AG09309 (cell line): ENCODE results near the gene LRRC41.

Experiments used
- DNase-seq: peaks from one replicate; pipeline ENCODE4 v3.0.0-alpha.2; 2010; ENCODE audit warnings: low read depth
- H3K4me3 ChIP-seq: 2 replicates; pipeline ENCODE4 v1.5.1; 2011; ENCODE audit warnings: mild to moderate bottlenecking, low read depth, low read length, moderate library complexity; ENCODE audit not compliant: control insufficient read depth
- CTCF ChIP-seq: IDR thresholded peaks from 2 replicates; pipeline ENCODE4 v1.5.1; 2011; ENCODE audit warnings: mild to moderate bottlenecking, low read depth, low read length, inconsistent platforms; ENCODE audit not compliant: insufficient read depth, control insufficient read depth; ENCODE audit errors: missing control alignments

LRRC41 gene

GRCh38 chr1:46302641-46303037 lies 777 bp downstream of the LRRC41 start:
- TF ChIP-seq CTCF, result no peak
- peak overlapping the region; percentile 89 for H3K4me3 ChIP-seq
- no peak for DNase-seq

- no peak for DNase-seq
- no peak for TF ChIP-seq CTCF
- peak overlapping the region; percentile 89 for H3K4me3 ChIP-seq
These were observed 1.4 kb downstream of the LRRC41 start for GRCh38 chr1:46301808-46302640.

GRCh38 chr1:46301406-46301807 lies 2.0 kb downstream of the LRRC41 start:
- no peak for DNase-seq
- peak overlapping the region; percentile 89 for H3K4me3 ChIP-seq
- no peak for TF ChIP-seq CTCF

- DNase-seq, result no peak
- peak overlapping the region; percentile 89 for H3K4me3 ChIP-seq
- no peak for TF ChIP-seq CTCF
These were observed 2.6 kb downstream of the LRRC41 start for GRCh38 chr1:46300673-46301405.

GRCh38 chr1:46298387-46298786 lies 5.0 kb downstream of the LRRC41 start:
- H3K4me3 ChIP-seq, result no peak overlapping the region
- DNase-seq, result no peak
- TF ChIP-seq CTCF, result no peak

- TF ChIP-seq CTCF, result no peak
- no peak for DNase-seq
- H3K4me3 ChIP-seq, result no peak overlapping the region
These were observed 8.1 kb downstream of the LRRC41 start for GRCh38 chr1:46295306-46295705.
